A549 (cell line): Measurements from ENCODE around the gene RORC.

Experiments used
- ESRRA ChIP-seq: fragments of 150-350 bp; IDR thresholded peaks from 2 replicates; pipeline ENCODE4 v1.6.1; 2014; ENCODE audit warnings: mild to moderate bottlenecking, low read length, borderline replicate concordance
- RFX5 ChIP-seq: fragments of 450-650 bp; IDR thresholded peaks from 2 replicates; pipeline ENCODE4 v1.7.1; 2014; ENCODE audit warnings: antibody characterized with exemption, mild to moderate bottlenecking, moderate library complexity

- TF ChIP-seq ESRRA, result no peak
- TF ChIP-seq RFX5, result no peak
These were observed 24.5 kb downstream of the RORC start for GRCh38 chr1:151807131-151807530.
